PC-3 (cell line): ENCODE results near the gene LRP1B. TPM values are rescaled to one million over a fixed set of nuclear protein-coding genes. Genes with fewer than 3 reads are reported as not detected.
A peak's percentile ranks its signal among the peaks of the same experiment; 100 is the strongest.

Experiments used
- ATAC-seq: fragments of 200-7000 bp; cut with Tn5 transposase; 2 replicates; pipeline ENCODE4 v1.9.1; 2020; ENCODE audit warnings: mild to moderate bottlenecking, moderate library complexity
- BruUV-seq: library from RNA; stranded (reverse); fragments of 400-500 nt; replicated peaks from 2 replicates; lab custom pipeline; 2021; lab: Mats Ljungman, UMichigan
- CTCF ChIA-PET: fragments of 300-600 bp; sonication (Branson Sonifier 250); formaldehyde crosslinking; loops from one replicate; lab custom pipeline; 2022; ENCODE audit warnings: antibody characterized with exemption; lab: Charles Lee
- POLR2A ChIA-PET: fragments of 300-600 bp; sonication (Branson Sonifier 250); formaldehyde crosslinking; loops from one replicate; lab custom pipeline; 2022; ENCODE audit warnings: antibody characterized with exemption; ENCODE audit not compliant: unreplicated experiment; lab: Charles Lee
- DNase-seq: peaks from one replicate; pipeline ENCODE4 v3.0.0-alpha.2; 2015
- H2AFZ ChIP-seq: fragments of 300-600 bp; sonication (generic); 2 replicates; pipeline ENCODE4 v1.6.0; 2016; ENCODE audit warnings: antibody characterized with exemption, low read length
- H3F3A ChIP-seq: fragments of 300-600 bp; sonication (generic); one replicate; pipeline ENCODE4 v1.6.0; 2017; ENCODE audit warnings: antibody characterized with exemption, low read length, control low read depth, mild to moderate bottlenecking; ENCODE audit not compliant: unreplicated experiment
- H3K27ac ChIP-seq: fragments of 300-600 bp; sonication (generic); 2 replicates; pipeline ENCODE4 v1.5.1; 2016; ENCODE audit warnings: mild to moderate bottlenecking, low read length
- H3K27me3 ChIP-seq: fragments of 300-600 bp; sonication (generic); 2 replicates; pipeline ENCODE4 v1.6.1; 2016; ENCODE audit warnings: low read length, mixed read lengths
- H3K36me3 ChIP-seq: fragments of 300-600 bp; sonication (generic); 2 replicates; pipeline ENCODE4 v1.6.1; 2016; ENCODE audit warnings: low read depth, mixed run types, low read length, mixed read lengths
- H3K4me1 ChIP-seq: fragments of 300-600 bp; sonication (generic); 2 replicates; pipeline ENCODE4 v1.5.1; 2016; ENCODE audit warnings: low read length; ENCODE audit not compliant: insufficient read depth
- H3K4me2 ChIP-seq: fragments of 300-600 bp; sonication (generic); 2 replicates; pipeline ENCODE4 v1.6.0; 2016; ENCODE audit warnings: low read length
- H3K4me3 ChIP-seq: fragments of 300-600 bp; sonication (generic); 2 replicates; pipeline ENCODE4 v1.5.1; 2016; ENCODE audit warnings: mild to moderate bottlenecking, low read length, mixed read lengths
- H3K79me2 ChIP-seq: fragments of 300-600 bp; sonication (generic); 2 replicates; pipeline ENCODE4 v1.6.1; 2017; ENCODE audit warnings: low read length, mixed read lengths
- H3K9ac ChIP-seq: fragments of 300-600 bp; sonication (generic); 2 replicates; pipeline ENCODE4 v1.6.0; 2016; ENCODE audit warnings: mild to moderate bottlenecking, low read length
- H3K9me2 ChIP-seq: fragments of 300-600 bp; sonication (generic); replicated peaks from 2 replicates; pipeline ENCODE4 v1.6.1; 2016; ENCODE audit warnings: mixed run types, low read length, mixed read lengths
- H3K9me3 ChIP-seq: fragments of 300-600 bp; sonication (generic); 2 replicates; pipeline ENCODE4 v1.6.1; 2016; ENCODE audit warnings: low read length, mixed read lengths
- H4K20me1 ChIP-seq: fragments of 300-600 bp; sonication (generic); 2 replicates; pipeline ENCODE4 v1.6.1; 2016; ENCODE audit warnings: low read length, mixed read lengths
- CTCF ChIP-seq: fragments of 300-600 bp; sonication (generic); conservative IDR thresholded peaks from 2 replicates; pipeline ENCODE4 v1.5.1; 2017; ENCODE audit warnings: antibody characterized with exemption, low read depth, mild to moderate bottlenecking, low read length
- EZH2 ChIP-seq: fragments of 300-600 bp; sonication (generic); IDR thresholded peaks from one replicate; pipeline ENCODE4 v1.6.1; 2017; ENCODE audit warnings: antibody characterized with exemption, mild to moderate bottlenecking, low read length; ENCODE audit not compliant: unreplicated experiment
- EZH2phosphoT487 ChIP-seq: fragments of 300-600 bp; sonication (generic); IDR thresholded peaks from 2 replicates; pipeline ENCODE4 v1.6.1; 2018; ENCODE audit warnings: mild to moderate bottlenecking, antibody characterized with exemption, low read length, borderline replicate concordance
- intact Hi-C: fragments of 100-400 bp; cut with micrococcal nuclease; formaldehyde crosslinking; loops from 2 replicates; pipeline ENCODE4 v1.9.0; 2023
- total RNA-seq: library from RNA; depleted of rRNA; stranded (reverse); fragments of >200 nt; gene quantifications from 2 replicates; pipeline ENCODE4 v1.2.3, GENCODE V29; 2014

LRP1B gene
- total RNA-seq, 1 experiment from 2014 or later: 0.04 TPM

- Histone ChIP-seq H2AFZ (no peak overlapping the region), H3K79me2 (no peaks in the 10 kb centered on the region), H3K9me2 (no peaks in the 10 kb centered on the region), H3K9me3 (no peaks in the 10 kb centered on the region), H3K4me1 (peaks cover 32% of the 10 kb centered on the region), H3K9ac (no peak overlapping the region), H4K20me1 (no peaks in the 10 kb centered on the region), H3F3A (no peaks in the 10 kb centered on the region), H3K27ac (no peak overlapping the region), H3K4me2 (peak overlapping the region; percentile 25; the same call in 1 of the 2 replicates), H3K27me3 (no peaks in the 10 kb centered on the region), H3K4me3 (no peak overlapping the region), H3K36me3 (no peaks in the 10 kb centered on the region)
- no TSS peak for BruUV-seq
- intact Hi-C loops: no loop called here
- CTCF ChIA-PET: no interaction called here
- POLR2A ChIA-PET: no interaction called here
- no peak for ATAC-seq
- DNase-seq: peak; percentile 30
- no peak for TF ChIP-seq CTCF
- TF ChIP-seq EZH2: no peak
- no peak for TF ChIP-seq EZH2phosphoT487
Measured at GRCh38 chr2:140648393-140648792, 1482.4 kb downstream of the LRP1B start.

- ChIA-PET CTCF (no interaction called here), POLR2A (interaction anchor here (0.6 to 0.7 kb wide), 3 partner anchors 44 to 472 kb away, joined by 4 to 50 read pairs (median 4); no protein-coding TSS in a partner anchor)
- Histone ChIP-seq H4K20me1 (no peaks in the 10 kb centered on the region), H2AFZ (0 out of 2 replicates have a peak overlapping the region, but pooled peaks have one; percentile 41), H3K36me3 (no peaks in the 10 kb centered on the region), H3K9me3 (no peaks in the 10 kb centered on the region), H3K27me3 (no peaks in the 10 kb centered on the region), H3F3A (no peaks in the 10 kb centered on the region), H3K4me2 (peak overlapping the region; percentile 76), H3K9ac (no peak overlapping the region; the same call in 1 of the 2 replicates), H3K4me3 (peak overlapping the region; percentile 53), H3K27ac (peak overlapping the region; percentile 73), H3K79me2 (no peaks in the 10 kb centered on the region), H3K4me1 (peaks cover 19% of the 10 kb centered on the region), H3K9me2 (no peaks in the 10 kb centered on the region)
- DNase-seq (peak; percentile 71), ATAC-seq (peak; percentile 97)
- intact Hi-C loops: no loop called here
- TF ChIP-seq EZH2phosphoT487 (no peak), CTCF (no peak), EZH2 (no peak)
- BruUV-seq: no TSS peak
Measured at GRCh38 chr2:140643761-140644187, 1487.0 kb downstream of the LRP1B start.

GRCh38 chr2:140641163-140641562 is 1489.7 kb downstream of the LRP1B start:
- Histone ChIP-seq H2AFZ (0 out of 2 replicates have a peak overlapping the region, but pooled peaks have one; percentile 19), H3K36me3 (no peaks in the 10 kb centered on the region), H3F3A (no peaks in the 10 kb centered on the region), H3K27ac (no peak overlapping the region), H4K20me1 (no peaks in the 10 kb centered on the region), H3K9me2 (no peaks in the 10 kb centered on the region), H3K4me1 (peaks cover 14% of the 10 kb centered on the region), H3K27me3 (no peaks in the 10 kb centered on the region), H3K9me3 (no peaks in the 10 kb centered on the region), H3K79me2 (no peaks in the 10 kb centered on the region), H3K4me3 (no peak overlapping the region), H3K9ac (no peak overlapping the region), H3K4me2 (no peak overlapping the region)
- no peak for TF ChIP-seq EZH2phosphoT487
- no peak for TF ChIP-seq CTCF
- no peak for TF ChIP-seq EZH2
- intact Hi-C loops: no loop called here
- ATAC-seq (no peak), DNase-seq (no peak)
- ChIA-PET CTCF (no interaction called here), POLR2A (no interaction called here)
- no TSS peak for BruUV-seq
